Breast epithelium (tissue), 3 donors: ENCODE results near the gene ZDHHC15.

Experiments used
- CTCF ChIP-seq, 3 donors: fragments of 450-650 bp; IDR thresholded peaks; one replicate each; pipeline ENCODE4 v1.5.1; 2016 to 2017; ENCODE audit warnings: antibody characterized with exemption in 3 of 3, mild to moderate bottlenecking in 3 of 3, moderate library complexity in 3 of 3
- POLR2A ChIP-seq: fragments of 450-650 bp; IDR thresholded peaks from one replicate; pipeline ENCODE4 v1.6.1; 2016; ENCODE audit warnings: antibody characterized with exemption, mild to moderate bottlenecking, moderate library complexity
- POLR2AphosphoS5 ChIP-seq, 3 donors: sonication (generic); formaldehyde crosslinking; IDR thresholded peaks; one replicate each; pipeline ENCODE4 v1.6.1; 2017; ENCODE audit warnings: antibody characterized with exemption in 3 of 3

GRCh38 chrX:75483933-75484332 is 38.9 kb downstream of the ZDHHC15 start:
- TF ChIP-seq POLR2A (no peak), CTCF (IDR thresholded peaks at IDR 0.05) (no peak), POLR2AphosphoS5 (IDR thresholded peaks at IDR 0.05) (no peak)
